Measurements from ENCODE around the gene RYR3.

GRCh38 chr15:33440900-33441299 lies 130.1 kb downstream of the RYR3 start:
- no peak for TF ChIP-seq ZNF639 (tag by site-specific recombination; IDR thresholded peaks at IDR 0.05)
- TF ChIP-seq TCF7L2 (IDR thresholded peaks at IDR 0.05; ENCODE audit: borderline replicate concordance, low read depth, low read length), result no peak

Measured in HEK293 (cell line).